H9 (cell line): ENCODE measurements around the gene GLRX. TPM values are rescaled to one million over a fixed set of nuclear protein-coding genes. Genes with fewer than 3 reads are reported as not detected.

Experiments used
- DNase-seq: peaks from one replicate; pipeline ENCODE4 v3.0.0-alpha.2; 2017
- H2AFZ ChIP-seq: one replicate; pipeline ENCODE4 v1.6.1; 2013; ENCODE audit warnings: mild to moderate bottlenecking, low read length, control low read depth, moderate library complexity
- H2AK5ac ChIP-seq: 2 replicates; pipeline ENCODE4 v1.6.1; 2013; ENCODE audit warnings: low read length, control low read depth, mixed read lengths; ENCODE audit not compliant: insufficient read length
- H2BK120ac ChIP-seq: one replicate; pipeline ENCODE4 v1.6.1; 2013; ENCODE audit warnings: low read depth, mild to moderate bottlenecking, low read length, control low read depth, inconsistent platforms; ENCODE audit not compliant: poor library complexity, severe bottlenecking
- H2BK12ac ChIP-seq: 2 replicates; pipeline ENCODE4 v1.6.1; 2013; ENCODE audit warnings: low read length, control low read depth, mixed read lengths, low read depth; ENCODE audit not compliant: insufficient read length
- H2BK15ac ChIP-seq: 2 replicates; pipeline ENCODE4 v1.6.1; 2013; ENCODE audit warnings: low read depth, low read length, control low read depth
- H2BK20ac ChIP-seq: one replicate; pipeline ENCODE4 v1.6.1; 2013; ENCODE audit warnings: low read depth, mild to moderate bottlenecking, low read length, control low read depth, inconsistent platforms; ENCODE audit not compliant: poor library complexity, severe bottlenecking
- H2BK5ac ChIP-seq: 2 replicates; pipeline ENCODE4 v1.6.1; 2013; ENCODE audit warnings: low read length, control low read depth, mixed read lengths; ENCODE audit not compliant: insufficient read length
- H3K14ac ChIP-seq: 2 replicates; pipeline ENCODE4 v1.6.1; 2013; ENCODE audit warnings: low read length, control low read depth; ENCODE audit not compliant: insufficient read depth
- H3K18ac ChIP-seq: 2 replicates; pipeline ENCODE4 v1.6.1; 2013; ENCODE audit warnings: low read depth, mild to moderate bottlenecking, mixed read lengths, low read length, control low read depth; ENCODE audit not compliant: insufficient read length
- H3K23ac ChIP-seq: 2 replicates; pipeline ENCODE4 v1.6.1; 2013; ENCODE audit warnings: low read length, control low read depth, mixed read lengths, low read depth; ENCODE audit not compliant: insufficient read length
- H3K23me2 ChIP-seq: 2 replicates; pipeline ENCODE4 v1.6.1; 2013; ENCODE audit warnings: low read depth, mild to moderate bottlenecking, mixed read lengths, low read length, control low read depth; ENCODE audit not compliant: insufficient read length, poor library complexity, severe bottlenecking
- H3K27ac ChIP-seq: 2 replicates; pipeline ENCODE4 v1.5.1; 2013; ENCODE audit warnings: low read length, control low read depth, mixed read lengths, low read depth; ENCODE audit not compliant: insufficient read length
- H3K27me3 ChIP-seq: 2 replicates; pipeline ENCODE4 v1.6.1; 2013; ENCODE audit warnings: low read length, control low read depth, inconsistent platforms; ENCODE audit not compliant: insufficient read depth
- H3K4ac ChIP-seq: 2 replicates; pipeline ENCODE4 v1.6.1; 2013; ENCODE audit warnings: low read depth, mild to moderate bottlenecking, control low read depth, inconsistent platforms, low read length, moderate library complexity
- H3K4me1 ChIP-seq: 2 replicates; pipeline ENCODE4 v1.6.1; 2013; ENCODE audit warnings: low read length, control low read depth, inconsistent platforms; ENCODE audit not compliant: insufficient read depth
- H3K4me2 ChIP-seq: 2 replicates; pipeline ENCODE4 v1.6.1; 2013; ENCODE audit warnings: low read length, control low read depth, mixed read lengths; ENCODE audit not compliant: insufficient read length, insufficient read depth
- H3K56ac ChIP-seq: 2 replicates; pipeline ENCODE4 v1.6.1; 2013; ENCODE audit warnings: low read depth, mild to moderate bottlenecking, mixed read lengths, low read length, control low read depth; ENCODE audit not compliant: insufficient read length
- H3K79me1 ChIP-seq: 2 replicates; pipeline ENCODE4 v1.6.1; 2013; ENCODE audit warnings: low read depth, mild to moderate bottlenecking, moderate library complexity, low read length, control low read depth, inconsistent platforms; ENCODE audit not compliant: insufficient read depth, poor library complexity, severe bottlenecking
- H3K79me2 ChIP-seq: 2 replicates; pipeline ENCODE4 v1.6.1; 2013; ENCODE audit warnings: low read length, control low read depth, inconsistent platforms; ENCODE audit not compliant: insufficient read depth
- H3K9ac ChIP-seq: 2 replicates; pipeline ENCODE4 v1.6.1; 2013; ENCODE audit warnings: low read length, control low read depth, mixed read lengths; ENCODE audit not compliant: insufficient read length; ENCODE audit errors: extremely low read depth
- H3K9me3 ChIP-seq: one replicate; pipeline ENCODE4 v1.6.1; 2013; ENCODE audit warnings: low read depth, low read length, inconsistent platforms; ENCODE audit not compliant: control insufficient read depth
- H3T11ph ChIP-seq: one replicate; pipeline ENCODE4 v1.6.1; 2013; ENCODE audit warnings: mild to moderate bottlenecking, low read length, control low read depth, inconsistent platforms
- H4K20me1 ChIP-seq: one replicate; pipeline ENCODE4 v1.6.1; 2013; ENCODE audit not compliant: control insufficient read depth, insufficient read length, insufficient read depth
- H4K5ac ChIP-seq: 2 replicates; pipeline ENCODE4 v1.6.1; 2013; ENCODE audit warnings: low read depth, mild to moderate bottlenecking, mixed read lengths, low read length, control low read depth; ENCODE audit not compliant: insufficient read length
- H4K8ac ChIP-seq: replicated peaks from 2 replicates; pipeline ENCODE4 v1.6.1; 2013; ENCODE audit warnings: low read length, control low read depth, mixed read lengths, low read depth; ENCODE audit not compliant: insufficient read length
- H4K91ac ChIP-seq: 2 replicates; pipeline ENCODE4 v1.6.1; 2013; ENCODE audit warnings: low read depth, mild to moderate bottlenecking, moderate library complexity, mixed read lengths, low read length, control low read depth; ENCODE audit not compliant: insufficient read length
- H3K27ac Mint-ChIP-seq, 3 experiments: 2 replicates in 2 of 3; 3 replicates in 1 of 3; pipeline ENCODE4 v1.8.0; 2020 to 2021; ENCODE audit warnings: mixed read lengths in 3 of 3, mild to moderate bottlenecking in 1 of 3, moderate library complexity in 1 of 3
- H3K27me3 Mint-ChIP-seq: 2 replicates; pipeline ENCODE4 v1.8.0; 2021; ENCODE audit warnings: low read depth, mild to moderate bottlenecking, moderate library complexity, mixed read lengths
- H3K36me3 Mint-ChIP-seq, 3 experiments: 2 replicates in 2 of 3; 3 replicates in 1 of 3; pipeline ENCODE4 v1.8.0; 2020 to 2021; ENCODE audit warnings: low read depth in 3 of 3, mixed read lengths in 3 of 3; ENCODE audit not compliant: insufficient read depth in 1 of 3
- H3K4me1 Mint-ChIP-seq, 2 experiments: 2 replicates each; pipeline ENCODE4 v1.8.0; 2020; ENCODE audit warnings: mixed read lengths in 2 of 2
- H3K4me3 Mint-ChIP-seq, 2 experiments: 2 replicates in 1 of 2; 3 replicates in 1 of 2; pipeline ENCODE4 v1.8.0; 2020 to 2021; ENCODE audit warnings: mild to moderate bottlenecking in 2 of 2, mixed read lengths in 2 of 2, moderate library complexity in 1 of 2
- H3K9me3 Mint-ChIP-seq, 2 experiments: 2 replicates in 1 of 2; 3 replicates in 1 of 2; pipeline ENCODE4 v1.8.0; 2020; ENCODE audit warnings: mild to moderate bottlenecking in 2 of 2, mixed read lengths in 2 of 2, moderate library complexity in 1 of 2
- CTCF ChIP-seq: fragments of 200-600 bp; sonication (generic); conservative IDR thresholded peaks from 3 replicates; pipeline ENCODE4 v1.8.0; 2021; ENCODE audit warnings: antibody characterized with exemption, mild to moderate bottlenecking
- WGBS: extraction: QIAGEN DNeasy Blood & Tissue Kit; methylation state at CpG from one replicate; pipeline ENCODE4 v1.1.7; 2013; ENCODE audit warnings: missing lambda C conversion rate, low lambda C conversion rate, mixed read lengths; ENCODE audit not compliant: insufficient read length; ENCODE audit errors: extremely low coverage; 5-methylcytosine and 5-hydroxymethylcytosine counted together
- total RNA-seq: library from RNA; stranded (reverse); gene quantifications from 2 replicates; pipeline ENCODE4 v1.2.1, GENCODE V29; 2021

The GLRX gene
- total RNA-seq, 1 experiment from 2014 or later, result 13.8 TPM

GRCh38 chr5:95777441-95777840, 45.1 kb downstream of the GLRX start:
- Histone ChIP-seq H4K20me1 (no peaks in the 10 kb centered on the region), H3K56ac (no peak overlapping the region), H3K23ac (no peak overlapping the region), H2AFZ (no peak overlapping the region), H3K79me1 (no peaks in the 10 kb centered on the region), H3K27me3 (no peaks in the 10 kb centered on the region), H4K5ac (no peak overlapping the region), H3K14ac (no peak overlapping the region), H3K9ac (no peak overlapping the region), H3K4me2 (no peak overlapping the region), H3K4ac (no peak overlapping the region), H3T11ph (no peak overlapping the region), H3K9me3 (no peaks in the 10 kb centered on the region), H3K27ac (no peak overlapping the region), H4K91ac (no peak overlapping the region), H3K4me1 (no peaks in the 10 kb centered on the region), H4K8ac (no peak overlapping the region), H2BK5ac (no peak overlapping the region), H3K23me2 (no peaks in the 10 kb centered on the region), H2BK20ac (no peak overlapping the region), H3K79me2 (no peaks in the 10 kb centered on the region), H3K18ac (no peak overlapping the region), H2AK5ac (no peak overlapping the region), H2BK12ac (no peak overlapping the region), H2BK15ac (no peak overlapping the region), H2BK120ac (no peak overlapping the region)
- H3K9me3 Mint-ChIP-seq, result no peaks in the 10 kb centered on the region
- H3K36me3 Mint-ChIP-seq, result peaks cover 0 to 2% (median 0%) of the 10 kb centered on the region in 3 experiments; a peak in 1 of 7 replicates
- no CpG with 5 or more reads among the region's 3 CpGs for WGBS
- no peaks in the 10 kb centered on the region for H3K27me3 Mint-ChIP-seq
- H3K27ac Mint-ChIP-seq, result no peak overlapping the region
- peaks cover 3 to 4% of the 10 kb centered on the region in 2 experiments; a peak in 1 of 4 replicates for H3K4me1 Mint-ChIP-seq
- no peak for DNase-seq
- no peak overlapping the region for H3K4me3 Mint-ChIP-seq
- TF ChIP-seq CTCF, result no peak
